Mesenchymal stem cell (in vitro differentiated cells and primary cell): ENCODE results near the gene TNS1.
A peak's percentile ranks its signal among the peaks of the same experiment; 100 is the strongest.

ENCODE experiments used
- DNase-seq: peaks from one replicate; pipeline ENCODE4 v3.0.0-alpha.2; 2013
- H2AFZ ChIP-seq: one replicate; pipeline ENCODE4 v1.6.1; 2013; ENCODE audit warnings: low read depth, mild to moderate bottlenecking, control low read depth, inconsistent platforms, low read length, moderate library complexity
- H2AK5ac ChIP-seq: 2 replicates; pipeline ENCODE4 v1.6.1; 2013; ENCODE audit warnings: low read length, moderate library complexity, mild to moderate bottlenecking, inconsistent platforms; ENCODE audit not compliant: severe bottlenecking
- H2BK120ac ChIP-seq: one replicate; pipeline ENCODE4 v1.6.1; 2013; ENCODE audit warnings: low read depth, mild to moderate bottlenecking, inconsistent platforms, low read length, moderate library complexity
- H2BK12ac ChIP-seq, 2 experiments: one replicate each; pipeline ENCODE4 v1.6.1; 2013; ENCODE audit warnings: inconsistent platforms in 2 of 2, low read length in 2 of 2, mild to moderate bottlenecking in 2 of 2, moderate library complexity in 2 of 2, control low read depth in 1 of 2
- H2BK15ac ChIP-seq: one replicate; pipeline ENCODE4 v1.6.1; 2013; ENCODE audit warnings: mild to moderate bottlenecking, low read depth, inconsistent platforms; ENCODE audit not compliant: poor library complexity, severe bottlenecking
- H2BK5ac ChIP-seq: 2 replicates; pipeline ENCODE4 v1.6.1; 2013; ENCODE audit warnings: low read depth, mild to moderate bottlenecking, low read length, control low read depth, inconsistent platforms; ENCODE audit not compliant: poor library complexity, severe bottlenecking
- H3K14ac ChIP-seq, 2 experiments: one replicate each; pipeline ENCODE4 v1.6.1; 2013; ENCODE audit warnings: inconsistent platforms in 2 of 2, low read length in 2 of 2, control low read depth in 1 of 2, mild to moderate bottlenecking in 1 of 2, moderate library complexity in 1 of 2
- H3K18ac ChIP-seq, 2 experiments: one replicate each; pipeline ENCODE4 v1.6.1; 2013; ENCODE audit warnings: inconsistent platforms in 2 of 2, low read length in 2 of 2, control low read depth in 1 of 2, low read depth in 1 of 2, mild to moderate bottlenecking in 1 of 2
- H3K23ac ChIP-seq, 2 experiments: one replicate each; pipeline ENCODE4 v1.6.1; 2013; ENCODE audit warnings: inconsistent platforms in 2 of 2, low read length in 2 of 2, mild to moderate bottlenecking in 2 of 2, moderate library complexity in 2 of 2, control low read depth in 1 of 2
- H3K27ac ChIP-seq: 2 replicates; pipeline ENCODE4 v1.5.1; 2013; ENCODE audit warnings: mild to moderate bottlenecking, moderate library complexity, low read length, control low read depth, inconsistent platforms; ENCODE audit not compliant: poor library complexity, severe bottlenecking
- H3K27me3 ChIP-seq, 2 experiments: 2 replicates each; pipeline versions ENCODE4 v1.6.1 to v1.7.0; 2013; ENCODE audit warnings: low read length in 2 of 2, mild to moderate bottlenecking in 2 of 2, moderate library complexity in 2 of 2, control low read depth in 1 of 2, inconsistent platforms in 1 of 2; ENCODE audit not compliant: control insufficient read depth in 1 of 2, insufficient read depth in 1 of 2
- H3K36me3 ChIP-seq, 2 experiments: 2 replicates each; pipeline versions ENCODE4 v1.6.1 to v1.7.0; 2013; ENCODE audit warnings: low read length in 2 of 2, control low read depth in 1 of 2, inconsistent platforms in 1 of 2, low read depth in 1 of 2, mild to moderate bottlenecking in 1 of 2; ENCODE audit not compliant: insufficient read depth in 2 of 2, control insufficient read depth in 1 of 2
- H3K4ac ChIP-seq, 2 experiments: one replicate each; pipeline ENCODE4 v1.6.1; 2013; ENCODE audit warnings: inconsistent platforms in 2 of 2, low read length in 2 of 2, mild to moderate bottlenecking in 2 of 2, moderate library complexity in 2 of 2, control low read depth in 1 of 2, low read depth in 1 of 2
- H3K4me1 ChIP-seq: 2 replicates; pipeline ENCODE4 v1.6.1; 2013; ENCODE audit warnings: low read depth, low read length, control low read depth; ENCODE audit not compliant: control insufficient read depth, insufficient read depth
- H3K4me2 ChIP-seq: 2 replicates; pipeline ENCODE4 v1.6.1; 2013; ENCODE audit warnings: low read length, mild to moderate bottlenecking, inconsistent platforms; ENCODE audit not compliant: poor library complexity, severe bottlenecking
- H3K4me3 ChIP-seq, 2 experiments: 2 replicates each; pipeline versions ENCODE4 v1.5.1 to v1.7.0; 2013; ENCODE audit warnings: low read length in 2 of 2, mild to moderate bottlenecking in 2 of 2, control low read depth in 1 of 2, low read depth in 1 of 2; ENCODE audit not compliant: insufficient read depth in 1 of 2
- H3K79me1 ChIP-seq: replicated peaks from 2 replicates; pipeline ENCODE4 v1.6.1; 2013; ENCODE audit warnings: mild to moderate bottlenecking, control low read depth, low read length, inconsistent platforms; ENCODE audit not compliant: poor library complexity, severe bottlenecking
- H3K9ac ChIP-seq: 2 replicates; pipeline ENCODE4 v1.7.0; 2013; ENCODE audit warnings: mild to moderate bottlenecking, low read length, moderate library complexity
- H3K9me3 ChIP-seq: 2 replicates; pipeline ENCODE4 v1.7.0; 2013; ENCODE audit warnings: mild to moderate bottlenecking, low read length; ENCODE audit not compliant: control insufficient read depth
- H4K8ac ChIP-seq: one replicate; pipeline ENCODE4 v1.6.1; 2013; ENCODE audit warnings: inconsistent platforms, mild to moderate bottlenecking, low read length, moderate library complexity
- H4K91ac ChIP-seq: one replicate; pipeline ENCODE4 v1.6.1; 2013; ENCODE audit warnings: mild to moderate bottlenecking, low read length, inconsistent platforms
- WGBS: methylation state at CpG from one replicate; pipeline ENCODE4 v1.1.7; 2013; ENCODE audit warnings: mixed read lengths; 5-methylcytosine and 5-hydroxymethylcytosine counted together

TNS1 gene

DNA sequence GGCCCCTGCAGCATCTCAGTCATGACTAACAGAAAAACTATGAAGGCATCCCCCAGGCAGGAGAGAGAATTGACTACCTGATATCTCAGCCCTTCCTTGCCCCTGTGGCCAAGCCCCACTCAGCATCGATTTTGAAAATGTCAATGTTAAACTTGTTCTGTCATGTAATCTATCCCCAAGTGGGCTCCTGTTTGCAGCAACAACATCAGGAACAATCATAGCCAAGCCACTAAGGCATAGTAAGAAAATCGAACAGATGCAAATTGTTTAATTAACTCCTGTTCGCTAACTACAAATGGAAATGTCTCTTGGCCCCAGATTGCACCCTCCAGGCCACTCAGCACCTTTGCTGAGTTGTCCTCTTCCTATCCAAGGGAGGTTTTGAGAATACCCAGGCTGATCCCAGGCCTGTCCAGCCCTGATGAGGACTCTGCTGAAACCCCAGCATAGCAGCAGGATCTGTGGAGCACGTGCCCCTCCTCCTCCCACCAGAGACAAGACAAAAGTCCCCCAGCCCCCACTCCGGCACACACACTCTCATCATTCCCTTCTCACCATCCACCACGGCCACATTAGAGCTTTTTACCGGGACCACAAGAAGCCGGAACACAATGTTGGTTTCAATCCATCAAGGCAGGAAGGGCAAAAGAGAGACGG, 150.1 kb downstream of the TNS1 start:
- no peak overlapping the region for H3K27ac ChIP-seq
- no peak overlapping the region for H3K23ac ChIP-seq
- no peak overlapping the region for H2BK120ac ChIP-seq
- H2AK5ac ChIP-seq: no peak overlapping the region
- H3K27me3 ChIP-seq: no peaks in the 10 kb centered on the region
- H3K14ac ChIP-seq: no peak overlapping the region
- no peak overlapping the region for H4K8ac ChIP-seq
- H3K79me1 ChIP-seq: peaks cover 31% of the 10 kb centered on the region
- H3K9me3 ChIP-seq: no peaks in the 10 kb centered on the region
- no peak overlapping the region for H3K4ac ChIP-seq
- no peak overlapping the region for H2BK5ac ChIP-seq
- no peak overlapping the region for H3K4me2 ChIP-seq
- H4K91ac ChIP-seq: no peak overlapping the region
- H3K9ac ChIP-seq: peak overlapping the region; percentile 35
- H2AFZ ChIP-seq: no peak overlapping the region
- 83% methylated on average over 9 of the region's 9 CpGs for WGBS
- H2BK12ac ChIP-seq: no peak overlapping the region
- DNase-seq: no peak
- no peak overlapping the region for H3K18ac ChIP-seq
- peaks cover 51 to 61% of the 10 kb centered on the region in 2 experiments for H3K36me3 ChIP-seq
- H2BK15ac ChIP-seq: no peak overlapping the region
- peaks cover 37% of the 10 kb centered on the region for H3K4me1 ChIP-seq
- H3K4me3 ChIP-seq: no peak overlapping the region

DNA sequence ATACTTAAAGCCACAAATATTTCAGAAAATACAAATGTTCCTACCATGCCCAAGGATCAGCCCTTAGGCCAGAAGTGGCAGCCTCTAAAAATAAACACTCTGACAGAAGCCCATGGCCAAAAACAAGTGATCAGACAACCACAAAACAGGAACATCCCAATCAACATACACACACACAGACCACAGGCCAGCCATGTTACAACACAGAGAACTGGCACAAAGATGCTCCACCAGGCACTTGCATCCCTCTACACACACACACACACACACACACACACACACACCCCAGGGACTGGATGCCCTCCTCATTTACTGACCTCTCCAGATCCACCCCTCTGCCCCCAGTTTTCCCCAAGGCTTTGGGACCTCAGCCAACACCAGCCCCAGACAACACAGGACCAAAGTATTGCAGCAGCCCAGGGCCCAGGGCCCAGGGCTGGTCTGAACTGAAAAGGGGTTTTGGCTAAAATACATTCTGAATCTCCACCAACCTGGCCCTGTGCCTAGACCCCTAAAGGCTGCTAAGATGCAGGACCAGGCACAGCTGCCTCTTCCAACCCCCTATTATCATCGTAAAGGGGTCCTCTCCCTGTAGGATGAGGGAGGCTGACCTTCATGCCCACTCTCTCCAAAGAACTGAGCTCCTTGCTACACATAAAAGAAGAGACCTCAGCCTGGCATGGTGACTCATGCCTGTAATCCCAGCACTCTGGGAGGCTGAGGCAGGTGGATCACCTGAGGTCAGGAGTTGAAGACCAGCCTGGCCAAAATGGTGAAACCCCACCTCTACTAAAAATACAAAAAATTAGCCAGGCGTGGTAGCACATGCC, 151.4 kb downstream of the TNS1 start:
- Histone ChIP-seq H2AFZ (no peak overlapping the region), H3K4me2 (no peak overlapping the region), H3K18ac (peak overlapping the region in 1 of 2 experiments; percentile 21), H3K27me3 (no peaks in the 10 kb centered on the region), H2BK12ac (peak overlapping the region; percentile 22 to 38), H3K23ac (no peak overlapping the region), H2BK5ac (no peak overlapping the region), H4K8ac (no peak overlapping the region), H3K79me1 (peaks cover 36% of the 10 kb centered on the region), H3K4me1 (peaks cover 36% of the 10 kb centered on the region), H2AK5ac (no peak overlapping the region), H3K27ac (no peak overlapping the region), H2BK15ac (peak overlapping the region; percentile 87), H4K91ac (no peak overlapping the region), H3K4me3 (no peak overlapping the region), H2BK120ac (no peak overlapping the region), H3K14ac (no peak overlapping the region), H3K36me3 (peaks cover 54 to 62% of the 10 kb centered on the region in 2 experiments), H3K9ac (peak overlapping the region; percentile 63), H3K4ac (peak overlapping the region in 1 of 2 experiments; percentile 25), H3K9me3 (no peaks in the 10 kb centered on the region)
- peak; percentile 91 for DNase-seq
- 100% methylated on average over 2 of the region's 2 CpGs for WGBS

DNA sequence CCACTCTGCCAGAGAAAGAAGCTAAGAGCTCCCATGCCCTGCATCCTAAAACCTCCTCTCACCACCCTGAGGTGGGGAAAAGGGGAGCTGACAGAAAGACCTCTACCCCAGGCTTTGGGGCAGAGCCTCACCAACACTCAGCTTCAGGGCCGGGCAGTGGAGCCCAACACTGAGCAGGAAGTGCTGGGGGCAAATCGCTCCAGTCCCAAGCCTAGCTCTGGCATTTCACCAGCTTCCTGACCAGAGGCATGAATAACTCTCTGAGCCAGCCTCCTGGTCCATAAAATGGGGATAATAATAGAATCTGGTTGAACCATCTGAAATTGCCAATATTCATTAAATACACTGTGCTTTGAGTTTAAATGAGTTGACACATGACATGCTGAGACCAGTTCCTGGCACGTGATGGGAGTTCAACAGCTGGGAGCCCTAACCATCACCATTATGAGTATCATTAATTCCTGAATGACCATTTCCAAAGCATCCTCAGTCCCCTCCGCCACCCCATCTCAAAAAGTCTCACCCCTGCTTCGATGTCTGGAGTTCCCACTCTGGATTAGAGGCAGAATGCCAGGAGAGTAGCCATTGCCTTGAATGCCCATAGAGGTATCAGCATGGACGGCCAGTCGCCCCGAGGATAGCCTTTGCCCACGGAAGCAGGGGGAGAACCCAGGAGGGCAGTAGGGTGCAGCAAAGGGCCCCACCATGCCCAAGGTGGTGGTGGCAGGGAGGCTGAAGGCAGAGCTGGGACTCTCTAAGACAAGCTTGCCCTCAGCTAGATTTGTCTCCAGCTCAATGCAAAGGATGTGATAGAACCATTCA, 153.4 kb downstream of the TNS1 start:
- Histone ChIP-seq H2BK12ac (peak overlapping the region in 1 of 2 experiments; percentile 92), H3K18ac (peak overlapping the region; percentile 26 to 31), H3K4me1 (peaks cover 36% of the 10 kb centered on the region), H3K4me2 (no peak overlapping the region), H3K4me3 (peak overlapping the region in 1 of 2 experiments; percentile 50), H3K23ac (no peak overlapping the region), H2BK120ac (no peak overlapping the region), H4K8ac (no peak overlapping the region), H2BK5ac (no peak overlapping the region), H2AFZ (no peak overlapping the region), H2BK15ac (no peak overlapping the region), H3K9me3 (peaks cover 7% of the 10 kb centered on the region), H2AK5ac (peak overlapping the region; percentile 23), H3K27ac (no peak overlapping the region), H3K27me3 (no peaks in the 10 kb centered on the region), H3K36me3 (peaks cover 54 to 58% of the 10 kb centered on the region in 2 experiments), H3K4ac (no peak overlapping the region), H3K79me1 (peaks cover 42% of the 10 kb centered on the region), H4K91ac (no peak overlapping the region), H3K14ac (peak overlapping the region in 1 of 2 experiments; percentile 68), H3K9ac (peak overlapping the region; percentile 57)
- DNase-seq: no peak
- 95% methylated on average over 9 of the region's 9 CpGs for whole genome bisulfite sequencing
